CD14-positive monocyte (primary cell): ENCODE measurements around the gene ITPRIPL2. TPM values are rescaled to one million over a fixed set of nuclear protein-coding genes. Genes with fewer than 3 reads are reported as not detected.
A peak's percentile ranks its signal among the peaks of the same experiment; 100 is the strongest.

Experiments used
- DNase-seq, 3 donors: peaks; one replicate each; pipeline ENCODE4 v3.0.0-alpha.2; 2011 to 2022
- H2AFZ ChIP-seq: 2 replicates; pipeline ENCODE4 v1.6.0; 2012; ENCODE audit warnings: mild to moderate bottlenecking, low read depth, low read length, inconsistent platforms; ENCODE audit not compliant: insufficient read depth, poor library complexity, severe bottlenecking
- H3K27ac ChIP-seq, 2 donors: 1 replicate in 1 of 2; 2 replicates in 1 of 2; pipeline ENCODE4 v1.5.1; 2012 to 2013; ENCODE audit warnings: low read length in 2 of 2, control low read depth in 1 of 2, inconsistent platforms in 1 of 2, low read depth in 1 of 2, mild to moderate bottlenecking in 1 of 2
- H3K27me3 ChIP-seq, 2 donors: one replicate each; pipeline versions ENCODE4 v1.6.0 to v1.6.1; 2011 to 2013; ENCODE audit warnings: low read length in 2 of 2; ENCODE audit not compliant: control insufficient read depth in 2 of 2, insufficient read depth in 2 of 2
- H3K36me3 ChIP-seq, 2 donors: replicated peaks in 1 of 2; 1 replicate in 1 of 2; 2 replicates in 1 of 2; pipeline versions ENCODE4 v1.5.1 to v1.6.1; 2012 to 2013; ENCODE audit warnings: low read length in 2 of 2, control low read depth in 1 of 2, inconsistent platforms in 1 of 2, mild to moderate bottlenecking in 1 of 2; ENCODE audit not compliant: insufficient read depth in 2 of 2, control insufficient read depth in 1 of 2
- H3K4me1 ChIP-seq, 2 donors: 1 replicate in 1 of 2; 2 replicates in 1 of 2; pipeline versions ENCODE4 v1.5.1 to v1.6.1; 2012 to 2013; ENCODE audit warnings: low read length in 2 of 2, control low read depth in 1 of 2, inconsistent platforms in 1 of 2, mild to moderate bottlenecking in 1 of 2, moderate library complexity in 1 of 2; ENCODE audit not compliant: insufficient read depth in 2 of 2, control insufficient read depth in 1 of 2
- H3K4me2 ChIP-seq: replicated peaks from 2 replicates; pipeline ENCODE3; 2012; ENCODE audit warnings: low read length, moderate library complexity, mild to moderate bottlenecking; ENCODE audit not compliant: poor library complexity, severe bottlenecking; ENCODE audit errors: extremely low read depth
- H3K4me3 ChIP-seq, 3 experiments: fragments of 200-600 bp in 1 of 3; sonication (generic) in 1 of 3; replicated peaks in 1 of 3; 1 replicate in 2 of 3; 2 replicates in 1 of 3; pipeline ENCODE4 v1.5.1; 2011 to 2013; ENCODE audit warnings: low read length in 3 of 3, mild to moderate bottlenecking in 3 of 3, control low read depth in 2 of 3, low read depth in 2 of 3, inconsistent platforms in 1 of 3, moderate library complexity in 1 of 3
- H3K79me2 ChIP-seq: 2 replicates; pipeline ENCODE4 v1.6.0; 2012; ENCODE audit warnings: mild to moderate bottlenecking, control low read depth, inconsistent platforms, low read length, moderate library complexity; ENCODE audit not compliant: insufficient read depth
- H3K9ac ChIP-seq: 2 replicates; pipeline ENCODE4 v1.6.0; 2017; ENCODE audit warnings: low read length, mild to moderate bottlenecking; ENCODE audit not compliant: insufficient read depth, poor library complexity, severe bottlenecking
- H3K9me3 ChIP-seq, 2 donors: replicated peaks in 1 of 2; 1 replicate in 1 of 2; 2 replicates in 1 of 2; pipeline versions ENCODE4 v1.5.1 to v1.6.1; 2012 to 2013; ENCODE audit warnings: low read length in 2 of 2, control low read depth in 1 of 2; ENCODE audit not compliant: control insufficient read depth in 1 of 2, insufficient read depth in 1 of 2
- H4K20me1 ChIP-seq: 2 replicates; pipeline ENCODE4 v1.6.0; 2012; ENCODE audit warnings: mild to moderate bottlenecking, low read length, control low read depth, moderate library complexity; ENCODE audit not compliant: insufficient read depth
- H3K27ac Mint-ChIP-seq, 7 donors: one replicate each; pipeline ENCODE4 v1.8.0; 2020; ENCODE audit warnings: mild to moderate bottlenecking in 7 of 7, mixed read lengths in 7 of 7, moderate library complexity in 6 of 7, inconsistent platforms in 2 of 7
- H3K27me3 Mint-ChIP-seq, 3 donors: one replicate each; pipeline ENCODE4 v1.8.0; 2021 to 2022; ENCODE audit warnings: low read depth in 3 of 3, mild to moderate bottlenecking in 3 of 3, mixed read lengths in 3 of 3, moderate library complexity in 3 of 3, inconsistent platforms in 1 of 3
- H3K36me3 Mint-ChIP-seq, 2 donors: one replicate each; pipeline ENCODE4 v1.8.0; 2020; ENCODE audit warnings: mixed read lengths in 2 of 2, inconsistent platforms in 1 of 2, mild to moderate bottlenecking in 1 of 2
- H3K4me1 Mint-ChIP-seq: one replicate; pipeline ENCODE4 v1.8.0; 2020; ENCODE audit warnings: mild to moderate bottlenecking, mixed read lengths
- H3K4me3 Mint-ChIP-seq, 2 donors: one replicate each; pipeline ENCODE4 v1.8.0; 2020; ENCODE audit warnings: mild to moderate bottlenecking in 2 of 2, mixed read lengths in 2 of 2, moderate library complexity in 1 of 2
- H3K9me3 Mint-ChIP-seq, 7 donors: one replicate each; pipeline ENCODE4 v1.8.0; 2020 to 2022; ENCODE audit warnings: mixed read lengths in 7 of 7, mild to moderate bottlenecking in 6 of 7, moderate library complexity in 6 of 7, inconsistent platforms in 2 of 7
- CTCF ChIP-seq: fragments of 200-600 bp; IDR thresholded peaks from one replicate; pipeline ENCODE4 v1.8.0; 2022; ENCODE audit warnings: antibody characterized with exemption, mild to moderate bottlenecking
- WGBS: methylation state at CpG from one replicate; pipeline ENCODE4 v1.1.5; 2013; ENCODE audit warnings: missing lambda C conversion rate; ENCODE audit not compliant: insufficient coverage; 5-methylcytosine and 5-hydroxymethylcytosine counted together
- intact Hi-C, 2 donors: fragments of 100-400 bp; cut with micrococcal nuclease; formaldehyde crosslinking; loops; one replicate each; pipeline versions ENCODE4 v1.15.0 to v1.15.1; 2023
- polyA plus RNA-seq, 3 donors: library from polyadenylated mRNA; depleted of rRNA in 1 of 3; unstranded in 2 of 3; stranded (reverse) in 1 of 3; fragments of 300-500 nt in 2 of 3; fragments of >200 nt in 1 of 3; fragmentation: Illumina TruSeq in 2 of 3; gene quantifications; 1 replicate in 2 of 3; 2 replicates in 1 of 3; pipeline ENCODE4 v1.2.3, GENCODE V29; 2012 to 2021

Gene ITPRIPL2
- polyA plus RNA-seq, 3 donors: 7.9 to 9.0 (median 8.2) TPM

GRCh38 chr16:19127674-19128131 is 13.9 kb downstream of the ITPRIPL2 start:
- peaks cover 0 to 12% (median 4%) of the 10 kb centered on the region in 7 donors for H3K9me3 Mint-ChIP-seq
- peaks cover 5 to 6% of the 10 kb centered on the region in 2 donors for H3K36me3 Mint-ChIP-seq
- peaks cover 0 to 6% of the 10 kb centered on the region in 2 donors for H3K9me3 ChIP-seq
- peak overlapping the region in 4 of 7 donors; percentile 15 to 35 (median 17) for H3K27ac Mint-ChIP-seq
- H3K27ac ChIP-seq: no peak overlapping the region
- DNase-seq: no peak
- H3K27me3 ChIP-seq: no peaks in the 10 kb centered on the region
- no peak overlapping the region for H3K4me3 Mint-ChIP-seq
- H4K20me1 ChIP-seq: no peaks in the 10 kb centered on the region
- no peaks in the 10 kb centered on the region for H3K36me3 ChIP-seq
- no peaks in the 10 kb centered on the region for H3K27me3 Mint-ChIP-seq
- no peaks in the 10 kb centered on the region for H3K79me2 ChIP-seq
- no peak overlapping the region for H3K9ac ChIP-seq
- TF ChIP-seq CTCF: no peak
- intact Hi-C loops: no loop called here
- H3K4me1 Mint-ChIP-seq: peaks cover 48% of the 10 kb centered on the region
- 20% methylated on average over 3 of the region's 3 CpGs for WGBS
- no peak overlapping the region for H3K4me2 ChIP-seq
- H3K4me3 ChIP-seq: no peak overlapping the region
- H2AFZ ChIP-seq: no peak overlapping the region
- H3K4me1 ChIP-seq: peaks cover 49 to 52% of the 10 kb centered on the region in 2 donors

- H3K36me3 Mint-ChIP-seq: peaks cover 3% of the 10 kb centered on the region in 2 donors
- H3K4me1 Mint-ChIP-seq: peaks cover 54% of the 10 kb centered on the region
- H3K27ac Mint-ChIP-seq: no peak overlapping the region
- no peaks in the 10 kb centered on the region for H3K27me3 Mint-ChIP-seq
- Histone ChIP-seq H3K27ac (no peak overlapping the region), H3K79me2 (no peaks in the 10 kb centered on the region), H3K4me3 (no peak overlapping the region), H4K20me1 (no peaks in the 10 kb centered on the region), H3K4me1 (peaks cover 52 to 59% of the 10 kb centered on the region in 2 donors), H3K4me2 (no peak overlapping the region), H3K9me3 (peaks cover 0 to 6% of the 10 kb centered on the region in 2 donors), H2AFZ (no peak overlapping the region), H3K27me3 (no peaks in the 10 kb centered on the region), H3K36me3 (no peaks in the 10 kb centered on the region), H3K9ac (no peak overlapping the region)
- intact Hi-C loops: no loop called here
- H3K9me3 Mint-ChIP-seq: peaks cover 0 to 12% (median 4%) of the 10 kb centered on the region in 7 donors
- no CpG with 5 or more reads among the region's 7 CpGs for WGBS
- no peak for DNase-seq
- no peak overlapping the region for H3K4me3 Mint-ChIP-seq
- no peak for TF ChIP-seq CTCF
Observed at GRCh38 chr16:19128454-19129200, 14.9 kb downstream of the ITPRIPL2 start.
